B cell (primary cell): ENCODE measurements around the gene RNF17. TPM values are rescaled to one million over a fixed set of nuclear protein-coding genes. Genes with fewer than 3 reads are reported as not detected.
"Not testable (repeated sequence)": the region's sequence is repeated elsewhere in the genome, so short reads cannot be mapped to it uniquely, and the experiment has no call there.

ENCODE experiments used
- ATAC-seq: fragments of 200-7000 bp; cut with Tn5 transposase; one replicate; pipeline ENCODE4 v1.10.0; 2021; ENCODE audit warnings: low read depth, mild to moderate bottlenecking, moderate number of reproducible peaks, moderate library complexity
- CTCF ChIA-PET: fragments of 350-600 bp; sonication (Branson Sonifier 250); formaldehyde crosslinking; loops from one replicate; lab custom pipeline; 2021; ENCODE audit warnings: antibody characterized with exemption, inconsistent platforms; lab: Charles Lee
- POLR2A ChIA-PET: fragments of 350-600 bp; sonication (Branson Sonifier 250); formaldehyde crosslinking; loops from one replicate; lab custom pipeline; 2021; ENCODE audit warnings: antibody characterized with exemption; lab: Charles Lee
- DNase-seq: peaks from one replicate; pipeline ENCODE4 v3.0.0; 2013
- H2AFZ ChIP-seq: 2 replicates; pipeline ENCODE4 v1.6.1; 2012; ENCODE audit warnings: mild to moderate bottlenecking, low read depth, low read length; ENCODE audit not compliant: insufficient read depth, poor library complexity, severe bottlenecking
- H3K27ac ChIP-seq, 2 donors: 1 replicate in 1 of 2; 2 replicates in 1 of 2; pipeline ENCODE4 v1.5.1; 2012 to 2013; ENCODE audit warnings: low read length in 2 of 2, mild to moderate bottlenecking in 2 of 2, moderate library complexity in 1 of 2
- H3K27me3 ChIP-seq, 4 experiments: fragments of 200-600 bp in 1 of 4; sonication (generic) in 1 of 4; replicated peaks in 1 of 4; 1 replicate in 2 of 4; 2 replicates in 2 of 4; pipeline versions ENCODE4 v1.6.1 to v1.7.0; 2013 to 2016; ENCODE audit warnings: low read length in 3 of 4, mild to moderate bottlenecking in 2 of 4, mixed read lengths in 1 of 4, moderate library complexity in 1 of 4; ENCODE audit not compliant: insufficient read depth in 4 of 4, control insufficient read depth in 3 of 4; ENCODE audit errors: control extremely low read depth in 1 of 4
- H3K36me3 ChIP-seq, 2 experiments: replicated peaks in 1 of 2; 1 replicate in 1 of 2; 2 replicates in 1 of 2; pipeline versions ENCODE4 v1.6.1 to v1.7.1; 2013; ENCODE audit warnings: low read length in 1 of 2; ENCODE audit not compliant: insufficient read depth in 2 of 2, control insufficient read depth in 1 of 2; ENCODE audit errors: control extremely low read depth in 1 of 2, extremely low read depth in 1 of 2
- H3K4me1 ChIP-seq, 2 donors: fragments of 200-600 bp in 1 of 2; sonication (generic) in 1 of 2; 1 replicate in 1 of 2; 2 replicates in 1 of 2; pipeline versions ENCODE4 v1.5.1 to v1.6.1; 2013 to 2017; ENCODE audit warnings: low read length in 2 of 2; ENCODE audit not compliant: control insufficient read depth in 2 of 2, insufficient read depth in 2 of 2
- H3K4me2 ChIP-seq: replicated peaks from 2 replicates; pipeline ENCODE3; 2012; ENCODE audit warnings: mild to moderate bottlenecking, low read depth, low read length; ENCODE audit not compliant: poor library complexity, severe bottlenecking
- H3K4me3 ChIP-seq, 5 experiments: fragments of 200-600 bp in 1 of 5; sonication (generic) in 1 of 5; 1 replicate in 3 of 5; 2 replicates in 2 of 5; pipeline versions ENCODE4 v1.5.1 to v1.7.0; 2011 to 2016; ENCODE audit warnings: low read length in 4 of 5, mild to moderate bottlenecking in 4 of 5, low read depth in 2 of 5, control low read depth in 1 of 5, moderate library complexity in 1 of 5; ENCODE audit not compliant: insufficient read depth in 1 of 5; ENCODE audit errors: control extremely low read depth in 1 of 5, extremely low read depth in 1 of 5
- H3K79me2 ChIP-seq: fragments of 200-600 bp; sonication (generic); one replicate; pipeline ENCODE4 v1.6.0; 2016; ENCODE audit warnings: low read length; ENCODE audit not compliant: control insufficient read depth, insufficient read depth
- H3K9ac ChIP-seq: fragments of 200-600 bp; sonication (generic); 2 replicates; pipeline ENCODE4 v1.6.1; 2017; ENCODE audit warnings: mild to moderate bottlenecking, low read length, moderate library complexity
- H3K9me3 ChIP-seq, 3 donors: one replicate each; pipeline versions ENCODE4 v1.6.1 to v1.7.1; 2013; ENCODE audit warnings: low read length in 2 of 3; ENCODE audit not compliant: control insufficient read depth in 2 of 3, insufficient read depth in 1 of 3; ENCODE audit errors: control extremely low read depth in 1 of 3
- H4K20me1 ChIP-seq: 2 replicates; pipeline ENCODE4 v1.6.0; 2012; ENCODE audit warnings: mild to moderate bottlenecking, low read length; ENCODE audit not compliant: insufficient read depth, control insufficient read depth, poor library complexity, severe bottlenecking
- H3K27ac Mint-ChIP-seq: one replicate; pipeline ENCODE4 v1.8.0; 2021; ENCODE audit warnings: mixed read lengths
- H3K27me3 Mint-ChIP-seq: one replicate; pipeline ENCODE4 v1.8.0; 2021; ENCODE audit warnings: mixed read lengths
- H3K4me1 Mint-ChIP-seq: one replicate; pipeline ENCODE4 v1.8.0; 2021; ENCODE audit warnings: mixed read lengths
- H3K4me3 Mint-ChIP-seq: one replicate; pipeline ENCODE4 v1.8.0; 2021; ENCODE audit warnings: mixed read lengths
- H3K9me3 Mint-ChIP-seq: one replicate; pipeline ENCODE4 v1.8.0; 2022; ENCODE audit warnings: mixed read lengths; ENCODE audit not compliant: insufficient read depth
- CTCF ChIP-seq: fragments of 200-600 bp; IDR thresholded peaks from one replicate; pipeline ENCODE4 v1.8.0; 2022; ENCODE audit warnings: antibody characterized with exemption, mild to moderate bottlenecking
- EZH2 ChIP-seq: IDR thresholded peaks from 2 replicates; pipeline ENCODE4 v1.6.1; 2012; ENCODE audit warnings: borderline replicate concordance, low read depth, mild to moderate bottlenecking, moderate library complexity, low read length; ENCODE audit not compliant: insufficient read depth, poor library complexity, severe bottlenecking
- WGBS: methylation state at CpG from one replicate; pipeline ENCODE4 v1.1.5; 2013; ENCODE audit warnings: missing lambda C conversion rate; ENCODE audit not compliant: insufficient coverage; 5-methylcytosine and 5-hydroxymethylcytosine counted together
- intact Hi-C: fragments of 100-400 bp; cut with micrococcal nuclease; formaldehyde crosslinking; loops from one replicate; pipeline ENCODE4 v1.10.0; 2022
- polyA plus RNA-seq: library from polyadenylated mRNA; depleted of rRNA; stranded (reverse); fragments of >200 nt; gene quantifications from 2 replicates; pipeline ENCODE4 v1.2.3, GENCODE V29; 2012
- total RNA-seq, 2 donors: library from RNA; stranded (reverse); fragments of 120-200 nt in 1 of 2; gene quantifications; 1 replicate in 1 of 2; 2 replicates in 1 of 2; pipeline versions ENCODE4 v1.2.3 to v1.2.4, GENCODE V29; 2013 to 2022

The RNF17 gene
- total and polyA plus RNA-seq, 2 donors (not counting 1 experiment from before 2014, with no cell fraction given) = 0.12 TPM; not detected in 1

- Histone ChIP-seq H4K20me1 (no peaks in the 10 kb centered on the region), H3K27ac (no peak overlapping the region), H3K79me2 (no peaks in the 10 kb centered on the region), H3K36me3 (no peaks in the 10 kb centered on the region), H3K4me1 (no peaks in the 10 kb centered on the region), H3K4me3 (no peak overlapping the region), H3K27me3 (peaks cover 0 to 3% (median 0%) of the 10 kb centered on the region in 4 experiments), H3K9me3 (no peaks in the 10 kb centered on the region), H2AFZ (no peak overlapping the region), H3K9ac (no peak overlapping the region), H3K4me2 (no peak overlapping the region)
- no peak for DNase-seq
- ChIA-PET POLR2A (no interaction called here), CTCF (no interaction called here)
- intact Hi-C loops = no loop called here
- Mint-ChIP-seq H3K4me1 (no peaks in the 10 kb centered on the region), H3K27me3 (peaks cover 26% of the 10 kb centered on the region), H3K4me3 (no peak overlapping the region), H3K9me3 (no peaks in the 10 kb centered on the region), H3K27ac (no peak overlapping the region)
- no CpG with 5 or more reads among the region's 1 CpG for WGBS
- TF ChIP-seq CTCF (no peak), EZH2 (no peak)
- ATAC-seq = no peak
Measured at GRCh38 chr13:24827799-24828198, 63.8 kb downstream of the RNF17 start.

- intact Hi-C loops = no loop called here
- H3K27me3 Mint-ChIP-seq = peaks cover 34% of the 10 kb centered on the region
- Histone ChIP-seq H2AFZ (no peak overlapping the region), H3K27me3 (no peaks in the 10 kb centered on the region), H3K79me2 (no peaks in the 10 kb centered on the region), H3K9ac (no peak overlapping the region), H3K27ac (no peak overlapping the region), H3K36me3 (no peaks in the 10 kb centered on the region), H4K20me1 (no peaks in the 10 kb centered on the region), H3K4me2 (no peak overlapping the region), H3K4me1 (no peaks in the 10 kb centered on the region), H3K9me3 (peaks cover 0 to 5% (median 0%) of the 10 kb centered on the region in 3 donors), H3K4me3 (no peak overlapping the region)
- TF ChIP-seq EZH2 (no peak), CTCF (no peak)
- DNase-seq (peak; percentile 12), ATAC-seq (no peak)
- no peak overlapping the region for H3K4me3 Mint-ChIP-seq
- no peaks in the 10 kb centered on the region for H3K9me3 Mint-ChIP-seq
- H3K27ac Mint-ChIP-seq = no peak overlapping the region
- CTCF ChIA-PET = interaction anchor here (0.7 kb wide), 1 partner anchor 108 kb away, joined by 3 read pairs; no protein-coding TSS in a partner anchor
- WGBS = 71% methylated on average over 9 of the region's 9 CpGs
- POLR2A ChIA-PET = no interaction called here
- no peaks in the 10 kb centered on the region for H3K4me1 Mint-ChIP-seq
Measured at GRCh38 chr13:24834902-24835510, 71.0 kb downstream of the RNF17 start.

- peaks cover 30% of the 10 kb centered on the region for H3K27me3 Mint-ChIP-seq
- H3K27me3 ChIP-seq, H3K9me3 ChIP-seq, ATAC-seq, DNase-seq, H3K9ac ChIP-seq, H3K9me3 Mint-ChIP-seq, H3K27ac ChIP-seq, H3K4me1 ChIP-seq, H3K27ac Mint-ChIP-seq, H3K4me3 ChIP-seq, H3K4me2 ChIP-seq, H3K4me3 Mint-ChIP-seq, H2AFZ ChIP-seq, H3K36me3 ChIP-seq, intact Hi-C loops, H3K4me1 Mint-ChIP-seq, H4K20me1 ChIP-seq, H3K79me2 ChIP-seq, POLR2A ChIA-PET: not testable (repeated sequence)
- CTCF ChIA-PET = interaction anchor here (0.7 kb wide), 1 partner anchor 612 kb away, joined by 3 read pairs; no protein-coding TSS in a partner anchor
- 89% methylated on average over 2 of the region's 2 CpGs for WGBS
Measured at GRCh38 chr13:24837528-24837927, 73.6 kb downstream of the RNF17 start.
